GM23338 (cell line): ENCODE data around the gene CNDP2. TPM values are rescaled to one million over a fixed set of nuclear protein-coding genes. Genes with fewer than 3 reads are reported as not detected.

Experiments used
- ATAC-seq: fragments of 200-7000 bp; cut with Tn5 transposase; 3 replicates; pipeline ENCODE4 v1.9.1; 2020
- DNase-seq: peaks from one replicate; pipeline ENCODE4 v3.0.0-alpha.2; 2015; ENCODE audit warnings: low spot score
- H2AFZ ChIP-seq: fragments of 200-600 bp; sonication (generic); 2 replicates; pipeline ENCODE4 v1.8.0; 2016; ENCODE audit warnings: antibody characterized with exemption, mild to moderate bottlenecking, moderate library complexity
- H3F3A ChIP-seq: fragments of 200-600 bp; sonication (generic); replicated peaks from 2 replicates; pipeline ENCODE4 v1.8.0; 2017; ENCODE audit warnings: antibody characterized with exemption, mixed run types, low read depth
- H3K27ac ChIP-seq: fragments of 200-600 bp; sonication (generic); 2 replicates; pipeline ENCODE4 v1.6.1; 2016; ENCODE audit warnings: low read depth
- H3K27me3 ChIP-seq: fragments of 200-600 bp; sonication (generic); 2 replicates; pipeline ENCODE4 v1.8.0; 2016; ENCODE audit warnings: mild to moderate bottlenecking, mixed run types, moderate library complexity; ENCODE audit not compliant: insufficient read depth
- H3K36me3 ChIP-seq: fragments of 200-600 bp; sonication (generic); 2 replicates; pipeline ENCODE4 v1.8.0; 2016; ENCODE audit warnings: mild to moderate bottlenecking; ENCODE audit not compliant: insufficient read depth
- H3K4me1 ChIP-seq: fragments of 200-600 bp; sonication (generic); 2 replicates; pipeline ENCODE4 v1.8.0; 2016; ENCODE audit warnings: mild to moderate bottlenecking, moderate library complexity; ENCODE audit not compliant: insufficient read depth
- H3K4me2 ChIP-seq: fragments of 200-600 bp; sonication (generic); 2 replicates; pipeline ENCODE4 v1.7.1; 2017; ENCODE audit warnings: mixed run types
- H3K4me3 ChIP-seq: fragments of 200-600 bp; sonication (generic); 2 replicates; pipeline ENCODE4 v1.6.1; 2016; ENCODE audit warnings: mixed run types
- H3K79me2 ChIP-seq: fragments of 200-600 bp; sonication (generic); replicated peaks from 2 replicates; pipeline ENCODE4 v1.8.0; 2017; ENCODE audit warnings: mild to moderate bottlenecking; ENCODE audit not compliant: insufficient read depth
- H3K9me2 ChIP-seq: fragments of 200-600 bp; sonication (generic); 2 replicates; pipeline ENCODE4 v1.8.0; 2017; ENCODE audit not compliant: insufficient read depth
- H4K20me1 ChIP-seq: fragments of 200-600 bp; sonication (generic); replicated peaks from 2 replicates; pipeline ENCODE4 v1.8.0; 2017; ENCODE audit warnings: mild to moderate bottlenecking; ENCODE audit not compliant: insufficient read depth
- H3K27ac Mint-ChIP-seq: 2 replicates; pipeline ENCODE4 v1.8.0; 2020; ENCODE audit warnings: inconsistent platforms, mild to moderate bottlenecking, moderate library complexity, mixed read lengths
- H3K27me3 Mint-ChIP-seq: 3 replicates; pipeline ENCODE4 v1.8.0; 2022; ENCODE audit warnings: low read depth, mild to moderate bottlenecking, moderate library complexity, mixed read lengths, inconsistent platforms; ENCODE audit not compliant: insufficient read depth, poor library complexity
- H3K36me3 Mint-ChIP-seq: 3 replicates; pipeline ENCODE4 v1.8.0; 2021; ENCODE audit warnings: low read depth, mild to moderate bottlenecking, inconsistent platforms, moderate library complexity, mixed read lengths
- H3K4me1 Mint-ChIP-seq: 3 replicates; pipeline ENCODE4 v1.8.0; 2020; ENCODE audit warnings: mild to moderate bottlenecking, inconsistent platforms, mixed read lengths
- H3K4me3 Mint-ChIP-seq: 3 replicates; pipeline ENCODE4 v1.8.0; 2021; ENCODE audit warnings: moderate library complexity, mild to moderate bottlenecking, inconsistent platforms, mixed read lengths
- H3K9me3 Mint-ChIP-seq: 3 replicates; pipeline ENCODE4 v1.8.0; 2020; ENCODE audit warnings: moderate library complexity, mild to moderate bottlenecking, inconsistent platforms, mixed read lengths
- CREB1 ChIP-seq: fragments of 250-450 bp; sonication (Bioruptor Pico); IDR thresholded peaks from 2 replicates; pipeline ENCODE4 v1.5.0; 2020; ENCODE audit warnings: low read depth, mild to moderate bottlenecking, moderate library complexity
- EZH2phosphoT487 ChIP-seq: fragments of 200-600 bp; sonication (generic); IDR thresholded peaks from one replicate; pipeline ENCODE4 v1.8.1; 2018; ENCODE audit warnings: antibody characterized with exemption; ENCODE audit not compliant: unreplicated experiment
- JUNB ChIP-seq: IDR thresholded peaks from one replicate; pipeline ENCODE4 v1.6.1; 2016; ENCODE audit warnings: antibody characterized with exemption; ENCODE audit not compliant: unreplicated experiment
- NANOG ChIP-seq: IDR thresholded peaks from 2 replicates; pipeline ENCODE4 v1.6.1; 2016; ENCODE audit warnings: antibody characterized with exemption, borderline replicate concordance
- POLR2AphosphoS5 ChIP-seq: IDR thresholded peaks from 2 replicates; pipeline ENCODE4 v1.6.1; 2016; ENCODE audit warnings: antibody characterized with exemption, low read depth
- STAT1 ChIP-seq: IDR thresholded peaks from one replicate; pipeline ENCODE4 v1.6.1; 2016; ENCODE audit warnings: antibody characterized with exemption; ENCODE audit not compliant: unreplicated experiment
- ZNF114 ChIP-seq: fragments of 250-450 bp; sonication (Bioruptor Pico); IDR thresholded peaks from 2 replicates; pipeline ENCODE4 v1.5.0; 2020; ENCODE audit warnings: mild to moderate bottlenecking, moderate library complexity
- ZNF331 ChIP-seq: fragments of 250-450 bp; sonication (Bioruptor Pico); IDR thresholded peaks from 2 replicates; pipeline ENCODE4 v1.5.0; 2020; ENCODE audit warnings: low read depth, mild to moderate bottlenecking, moderate library complexity
- polyA plus RNA-seq: library from polyadenylated mRNA; unstranded; fragments of >200 nt; fragmentation: Nextera tagmentation; extraction: Ambion mirVana; gene quantifications from 2 replicates; pipeline ENCODE4 v1.2.1, GENCODE V29; 2016
- total RNA-seq: library from RNA; depleted of rRNA; stranded (reverse); fragments of >200 nt; shearing (Covaris generic); gene quantifications from 2 replicates; pipeline ENCODE4 v1.2.3, GENCODE V29; 2014
- TF ChIP-seq, protein P1 (sequence below): IDR thresholded peaks from 2 replicates; pipeline ENCODE4 v1.6.1; 2016; ENCODE audit warnings: antibody characterized with exemption
- TF ChIP-seq, protein P2 (sequence below): IDR thresholded peaks from one replicate; pipeline ENCODE4 v1.6.1; 2018; ENCODE audit warnings: antibody characterized with exemption; ENCODE audit not compliant: unreplicated experiment
- TF ChIP-seq, protein P3 (sequence below): fragments of 250-450 bp; sonication (Bioruptor Pico); IDR thresholded peaks from 2 replicates; pipeline ENCODE4 v1.5.0; 2020; ENCODE audit warnings: mild to moderate bottlenecking, moderate library complexity

The CNDP2 gene
- total and polyA plus RNA-seq, 2 experiments from 2014 or later = 116 to 175 TPM

DNA sequence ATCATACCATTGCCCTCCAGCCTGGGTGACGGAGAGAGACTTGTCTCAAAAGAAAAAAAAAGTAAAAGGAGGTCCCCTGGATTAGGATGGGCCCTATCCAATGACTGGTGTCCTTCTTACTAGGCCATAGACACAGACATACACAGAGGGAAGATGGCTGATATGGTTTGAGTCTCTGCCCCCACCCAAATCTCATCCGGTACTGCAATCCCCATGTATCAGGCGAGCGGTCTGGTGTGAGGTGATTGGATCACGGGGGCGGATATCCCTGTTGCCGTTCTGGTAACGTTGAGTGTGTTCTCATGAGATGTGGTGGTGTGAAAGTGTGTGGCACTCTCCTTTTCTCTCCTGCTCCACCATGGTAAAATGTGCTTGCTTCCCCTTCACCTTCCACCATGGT, 7.8 kb upstream of the CNDP2 start:
- peaks cover 4% of the 10 kb centered on the region for H3K27me3 Mint-ChIP-seq
- peak overlapping the region; percentile 76 for H2AFZ ChIP-seq
- H3K36me3 Mint-ChIP-seq = no peaks in the 10 kb centered on the region
- no peaks in the 10 kb centered on the region for H3K27me3 ChIP-seq
- no peak overlapping the region for H3K4me3 ChIP-seq
- H3K4me3 Mint-ChIP-seq = no peak overlapping the region
- no peak overlapping the region for H3K4me2 ChIP-seq
- H3F3A ChIP-seq = no peaks in the 10 kb centered on the region
- H3K4me1 ChIP-seq = no peaks in the 10 kb centered on the region
- TF ChIP-seq ZNF114 (CRISPR knock-in tag) = no peak
- TF ChIP-seq NANOG = no peak
- TF ChIP-seq, protein P1, sequence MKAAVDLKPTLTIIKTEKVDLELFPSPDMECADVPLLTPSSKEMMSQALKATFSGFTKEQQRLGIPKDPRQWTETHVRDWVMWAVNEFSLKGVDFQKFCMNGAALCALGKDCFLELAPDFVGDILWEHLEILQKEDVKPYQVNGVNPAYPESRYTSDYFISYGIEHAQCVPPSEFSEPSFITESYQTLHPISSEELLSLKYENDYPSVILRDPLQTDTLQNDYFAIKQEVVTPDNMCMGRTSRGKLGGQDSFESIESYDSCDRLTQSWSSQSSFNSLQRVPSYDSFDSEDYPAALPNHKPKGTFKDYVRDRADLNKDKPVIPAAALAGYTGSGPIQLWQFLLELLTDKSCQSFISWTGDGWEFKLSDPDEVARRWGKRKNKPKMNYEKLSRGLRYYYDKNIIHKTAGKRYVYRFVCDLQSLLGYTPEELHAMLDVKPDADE = no peak
- TF ChIP-seq POLR2AphosphoS5 = no peak
- ATAC-seq (no peak), DNase-seq (no peak)
- H3K9me3 Mint-ChIP-seq = peaks cover 6% of the 10 kb centered on the region; the same call in 1 of the 3 replicates
- H3K36me3 ChIP-seq = no peaks in the 10 kb centered on the region
- no peak overlapping the region for H3K27ac Mint-ChIP-seq
- H3K79me2 ChIP-seq = no peaks in the 10 kb centered on the region
- no peak overlapping the region for H3K27ac ChIP-seq
- H3K4me1 Mint-ChIP-seq = no peaks in the 10 kb centered on the region
- H4K20me1 ChIP-seq = no peaks in the 10 kb centered on the region
- no peaks in the 10 kb centered on the region for H3K9me2 ChIP-seq

DNA sequence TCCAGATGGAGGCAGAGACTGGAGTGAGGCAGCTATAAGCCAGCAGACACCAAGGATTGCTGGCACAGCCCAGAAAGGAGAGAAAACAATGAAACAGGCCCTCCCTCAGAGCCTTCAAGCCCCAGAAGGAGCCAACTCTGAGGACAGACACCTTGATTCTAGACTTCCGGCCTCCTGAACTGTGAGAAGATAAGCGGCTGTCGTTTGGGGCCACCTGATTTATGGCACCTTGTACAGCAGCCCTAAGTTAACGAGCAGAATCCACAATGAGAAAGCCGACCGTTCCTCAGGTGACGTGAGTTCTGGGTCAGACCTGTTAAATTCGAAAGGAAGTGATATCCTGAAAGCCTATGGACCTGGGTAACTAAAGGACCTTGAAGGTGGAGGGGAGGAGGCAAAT, 7.3 kb upstream of the CNDP2 start:
- Histone ChIP-seq H3K9me2 (no peaks in the 10 kb centered on the region), H3F3A (no peaks in the 10 kb centered on the region), H2AFZ (peak overlapping the region; percentile 76), H3K4me2 (no peak overlapping the region), H3K27me3 (no peaks in the 10 kb centered on the region), H3K4me1 (no peaks in the 10 kb centered on the region), H3K27ac (no peak overlapping the region), H3K36me3 (no peaks in the 10 kb centered on the region), H4K20me1 (no peaks in the 10 kb centered on the region), H3K4me3 (no peak overlapping the region), H3K79me2 (no peaks in the 10 kb centered on the region)
- Mint-ChIP-seq H3K4me1 (no peaks in the 10 kb centered on the region), H3K27ac (no peak overlapping the region), H3K27me3 (peaks cover 4% of the 10 kb centered on the region), H3K9me3 (peaks cover 6% of the 10 kb centered on the region; the same call in 1 of the 3 replicates), H3K4me3 (no peak overlapping the region), H3K36me3 (no peaks in the 10 kb centered on the region)
- DNase-seq (no peak), ATAC-seq (no peak)
- TF ChIP-seq STAT1 = no peak
- no peak for TF ChIP-seq EZH2phosphoT487
- no peak for TF ChIP-seq JUNB
- no peak for TF ChIP-seq ZNF331
- TF ChIP-seq POLR2AphosphoS5 = no peak
- TF ChIP-seq, protein P2, sequence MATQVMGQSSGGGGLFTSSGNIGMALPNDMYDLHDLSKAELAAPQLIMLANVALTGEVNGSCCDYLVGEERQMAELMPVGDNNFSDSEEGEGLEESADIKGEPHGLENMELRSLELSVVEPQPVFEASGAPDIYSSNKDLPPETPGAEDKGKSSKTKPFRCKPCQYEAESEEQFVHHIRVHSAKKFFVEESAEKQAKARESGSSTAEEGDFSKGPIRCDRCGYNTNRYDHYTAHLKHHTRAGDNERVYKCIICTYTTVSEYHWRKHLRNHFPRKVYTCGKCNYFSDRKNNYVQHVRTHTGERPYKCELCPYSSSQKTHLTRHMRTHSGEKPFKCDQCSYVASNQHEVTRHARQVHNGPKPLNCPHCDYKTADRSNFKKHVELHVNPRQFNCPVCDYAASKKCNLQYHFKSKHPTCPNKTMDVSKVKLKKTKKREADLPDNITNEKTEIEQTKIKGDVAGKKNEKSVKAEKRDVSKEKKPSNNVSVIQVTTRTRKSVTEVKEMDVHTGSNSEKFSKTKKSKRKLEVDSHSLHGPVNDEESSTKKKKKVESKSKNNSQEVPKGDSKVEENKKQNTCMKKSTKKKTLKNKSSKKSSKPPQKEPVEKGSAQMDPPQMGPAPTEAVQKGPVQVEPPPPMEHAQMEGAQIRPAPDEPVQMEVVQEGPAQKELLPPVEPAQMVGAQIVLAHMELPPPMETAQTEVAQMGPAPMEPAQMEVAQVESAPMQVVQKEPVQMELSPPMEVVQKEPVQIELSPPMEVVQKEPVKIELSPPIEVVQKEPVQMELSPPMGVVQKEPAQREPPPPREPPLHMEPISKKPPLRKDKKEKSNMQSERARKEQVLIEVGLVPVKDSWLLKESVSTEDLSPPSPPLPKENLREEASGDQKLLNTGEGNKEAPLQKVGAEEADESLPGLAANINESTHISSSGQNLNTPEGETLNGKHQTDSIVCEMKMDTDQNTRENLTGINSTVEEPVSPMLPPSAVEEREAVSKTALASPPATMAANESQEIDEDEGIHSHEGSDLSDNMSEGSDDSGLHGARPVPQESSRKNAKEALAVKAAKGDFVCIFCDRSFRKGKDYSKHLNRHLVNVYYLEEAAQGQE = no peak
- no peak for TF ChIP-seq CREB1
- no peak for TF ChIP-seq ZNF114 (CRISPR knock-in tag)
- TF ChIP-seq, protein P3, sequence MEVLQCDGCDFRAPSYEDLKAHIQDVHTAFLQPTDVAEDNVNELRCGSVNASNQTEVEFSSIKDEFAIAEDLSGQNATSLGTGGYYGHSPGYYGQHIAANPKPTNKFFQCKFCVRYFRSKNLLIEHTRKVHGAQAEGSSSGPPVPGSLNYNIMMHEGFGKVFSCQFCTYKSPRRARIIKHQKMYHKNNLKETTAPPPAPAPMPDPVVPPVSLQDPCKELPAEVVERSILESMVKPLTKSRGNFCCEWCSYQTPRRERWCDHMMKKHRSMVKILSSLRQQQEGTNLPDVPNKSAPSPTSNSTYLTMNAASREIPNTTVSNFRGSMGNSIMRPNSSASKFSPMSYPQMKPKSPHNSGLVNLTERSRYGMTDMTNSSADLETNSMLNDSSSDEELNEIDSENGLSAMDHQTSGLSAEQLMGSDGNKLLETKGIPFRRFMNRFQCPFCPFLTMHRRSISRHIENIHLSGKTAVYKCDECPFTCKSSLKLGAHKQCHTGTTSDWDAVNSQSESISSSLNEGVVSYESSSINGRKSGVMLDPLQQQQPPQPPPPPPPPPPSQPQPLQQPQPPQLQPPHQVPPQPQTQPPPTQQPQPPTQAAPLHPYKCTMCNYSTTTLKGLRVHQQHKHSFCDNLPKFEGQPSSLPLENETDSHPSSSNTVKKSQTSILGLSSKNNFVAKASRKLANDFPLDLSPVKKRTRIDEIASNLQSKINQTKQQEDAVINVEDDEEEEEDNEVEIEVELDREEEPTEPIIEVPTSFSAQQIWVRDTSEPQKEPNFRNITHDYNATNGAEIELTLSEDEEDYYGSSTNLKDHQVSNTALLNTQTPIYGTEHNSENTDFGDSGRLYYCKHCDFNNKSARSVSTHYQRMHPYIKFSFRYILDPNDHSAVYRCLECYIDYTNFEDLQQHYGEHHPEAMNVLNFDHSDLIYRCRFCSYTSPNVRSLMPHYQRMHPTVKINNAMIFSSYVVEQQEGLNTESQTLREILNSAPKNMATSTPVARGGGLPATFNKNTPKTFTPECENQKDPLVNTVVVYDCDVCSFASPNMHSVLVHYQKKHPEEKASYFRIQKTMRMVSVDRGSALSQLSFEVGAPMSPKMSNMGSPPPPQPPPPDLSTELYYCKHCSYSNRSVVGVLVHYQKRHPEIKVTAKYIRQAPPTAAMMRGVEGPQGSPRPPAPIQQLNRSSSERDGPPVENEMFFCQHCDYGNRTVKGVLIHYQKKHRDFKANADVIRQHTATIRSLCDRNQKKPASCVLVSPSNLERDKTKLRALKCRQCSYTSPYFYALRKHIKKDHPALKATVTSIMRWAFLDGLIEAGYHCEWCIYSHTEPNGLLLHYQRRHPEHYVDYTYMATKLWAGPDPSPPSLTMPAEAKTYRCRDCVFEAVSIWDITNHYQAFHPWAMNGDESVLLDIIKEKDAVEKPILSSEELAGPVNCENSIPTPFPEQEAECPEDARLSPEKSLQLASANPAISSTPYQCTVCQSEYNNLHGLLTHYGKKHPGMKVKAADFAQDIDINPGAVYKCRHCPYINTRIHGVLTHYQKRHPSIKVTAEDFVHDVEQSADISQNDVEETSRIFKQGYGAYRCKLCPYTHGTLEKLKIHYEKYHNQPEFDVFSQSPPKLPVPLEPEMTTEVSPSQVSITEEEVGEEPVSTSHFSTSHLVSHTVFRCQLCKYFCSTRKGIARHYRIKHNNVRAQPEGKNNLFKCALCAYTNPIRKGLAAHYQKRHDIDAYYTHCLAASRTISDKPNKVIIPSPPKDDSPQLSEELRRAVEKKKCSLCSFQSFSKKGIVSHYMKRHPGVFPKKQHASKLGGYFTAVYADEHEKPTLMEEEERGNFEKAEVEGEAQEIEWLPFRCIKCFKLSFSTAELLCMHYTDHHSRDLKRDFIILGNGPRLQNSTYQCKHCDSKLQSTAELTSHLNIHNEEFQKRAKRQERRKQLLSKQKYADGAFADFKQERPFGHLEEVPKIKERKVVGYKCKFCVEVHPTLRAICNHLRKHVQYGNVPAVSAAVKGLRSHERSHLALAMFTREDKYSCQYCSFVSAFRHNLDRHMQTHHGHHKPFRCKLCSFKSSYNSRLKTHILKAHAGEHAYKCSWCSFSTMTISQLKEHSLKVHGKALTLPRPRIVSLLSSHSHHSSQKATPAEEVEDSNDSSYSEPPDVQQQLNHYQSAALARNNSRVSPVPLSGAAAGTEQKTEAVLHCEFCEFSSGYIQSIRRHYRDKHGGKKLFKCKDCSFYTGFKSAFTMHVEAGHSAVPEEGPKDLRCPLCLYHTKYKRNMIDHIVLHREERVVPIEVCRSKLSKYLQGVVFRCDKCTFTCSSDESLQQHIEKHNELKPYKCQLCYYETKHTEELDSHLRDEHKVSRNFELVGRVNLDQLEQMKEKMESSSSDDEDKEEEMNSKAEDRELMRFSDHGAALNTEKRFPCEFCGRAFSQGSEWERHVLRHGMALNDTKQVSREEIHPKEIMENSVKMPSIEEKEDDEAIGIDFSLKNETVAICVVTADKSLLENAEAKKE (CRISPR knock-in tag) = no peak
